IPS-18c (cell line): ENCODE data around the gene DENND4B.

Experiments used
- H3K4me3 ChIP-seq: 2 replicates; pipeline ENCODE4 v1.7.0; 2013; ENCODE audit warnings: low read depth, mild to moderate bottlenecking, low read length, moderate library complexity; ENCODE audit not compliant: insufficient read depth
- H3K9me3 ChIP-seq: one replicate; pipeline ENCODE4 v1.6.1; 2013; ENCODE audit warnings: mild to moderate bottlenecking, low read length, moderate library complexity; ENCODE audit not compliant: control insufficient read depth, insufficient read depth

DENND4B gene

DNA sequence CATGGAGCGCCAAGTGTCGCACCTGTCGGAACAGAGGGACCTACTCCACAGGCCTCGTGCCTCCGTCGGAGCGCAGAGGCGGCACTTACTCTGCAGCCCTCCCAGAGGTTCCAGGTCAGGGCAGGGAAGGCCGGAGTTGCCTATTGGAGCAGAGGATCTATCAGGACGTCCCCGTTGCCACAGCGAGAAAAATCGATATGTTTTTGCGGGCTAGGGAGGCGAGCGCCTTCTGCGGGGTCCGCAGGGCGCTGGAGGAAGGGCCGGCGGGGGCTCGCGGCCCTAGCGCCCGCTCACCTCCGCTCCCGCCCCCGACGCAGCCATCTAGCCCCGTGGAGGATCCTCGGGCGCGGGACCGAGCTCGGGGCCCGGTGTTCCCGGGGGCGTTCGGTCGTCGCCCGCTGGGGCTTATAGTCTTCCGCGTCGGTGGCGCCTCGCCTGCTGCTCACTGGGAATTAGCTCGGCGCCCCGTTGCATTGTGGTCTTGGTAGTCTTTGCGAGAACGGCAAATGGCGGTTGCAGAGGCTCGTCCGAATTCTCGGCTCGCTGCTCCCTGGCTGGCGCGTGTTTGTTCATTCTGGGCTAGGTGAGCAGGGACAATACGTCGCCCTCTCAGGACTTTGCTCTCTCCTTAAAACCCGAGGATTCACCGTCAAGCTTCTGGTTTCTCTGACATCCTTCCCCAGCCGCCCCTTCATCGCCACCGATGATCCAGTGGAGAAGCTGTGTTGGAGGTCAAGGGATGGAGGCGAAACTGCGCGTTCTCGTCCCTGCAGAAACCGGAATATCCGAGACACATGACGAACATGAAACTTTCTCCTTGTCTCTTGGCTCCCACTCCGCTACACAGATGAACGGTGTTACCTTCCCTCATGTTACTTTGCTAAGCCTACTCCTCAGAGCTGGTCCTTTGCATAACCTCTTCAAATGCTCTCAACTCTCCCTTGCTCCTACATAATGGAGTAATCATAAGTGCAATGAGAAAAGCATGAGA lies 31.0 kb upstream of the DENND4B start, which contains the start of gene JTB:
Gene JTB (minus strand): TSS at position 425 of the 991 bp plus-strand sequence. CDS start 422 bp downstream, at position 3.
- peak within 1 kb of the TSS; percentile 98 for H3K4me3 ChIP-seq
- H3K9me3 ChIP-seq: no peaks in the 10 kb centered on the region

DNA sequence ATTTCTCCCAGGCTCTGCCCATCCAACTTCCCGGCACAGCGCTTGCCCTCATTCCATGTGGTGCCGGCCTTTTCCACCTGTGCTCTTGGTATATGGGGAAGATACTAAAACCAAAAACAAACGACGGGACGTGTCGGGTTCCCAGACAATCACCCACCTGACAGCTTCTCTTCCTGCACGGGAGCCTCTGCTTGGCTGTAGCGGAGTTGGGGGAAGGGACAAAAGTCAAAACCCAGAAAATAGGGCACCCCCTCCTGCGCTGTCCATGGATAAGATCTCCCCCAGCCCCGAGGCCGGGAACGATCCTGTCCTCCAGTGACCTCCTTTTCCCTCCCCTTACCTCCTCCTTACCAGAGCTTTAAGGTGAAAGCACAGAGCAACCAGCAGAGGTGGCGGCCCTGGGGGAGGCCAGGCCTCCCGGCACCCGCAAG lies 30.3 kb upstream of the DENND4B start:
- H3K4me3 ChIP-seq: peak overlapping the region; percentile 98
- H3K9me3 ChIP-seq: no peaks in the 10 kb centered on the region

DNA sequence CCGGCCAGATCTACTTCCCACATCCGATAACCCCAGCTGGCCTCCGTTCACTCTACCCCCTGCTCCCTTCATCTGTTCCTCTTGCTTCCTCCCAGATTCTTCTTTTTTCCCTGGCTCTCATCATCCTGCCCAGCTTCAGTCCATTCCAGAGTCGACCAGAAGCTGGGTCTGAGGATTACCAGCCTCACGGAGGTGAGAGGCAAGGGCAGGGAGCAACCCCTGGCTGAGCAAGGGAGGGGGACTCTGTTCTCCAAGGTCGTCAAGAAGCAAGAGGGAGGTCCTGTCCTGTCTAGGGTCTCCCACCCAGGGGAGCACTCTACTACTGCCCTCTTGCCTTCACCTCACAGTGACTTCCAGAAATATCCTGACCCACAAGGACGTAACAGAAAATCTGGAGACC lies 27.0 kb upstream of the DENND4B start:
- no peak overlapping the region for H3K4me3 ChIP-seq
- no peaks in the 10 kb centered on the region for H3K9me3 ChIP-seq

DNA sequence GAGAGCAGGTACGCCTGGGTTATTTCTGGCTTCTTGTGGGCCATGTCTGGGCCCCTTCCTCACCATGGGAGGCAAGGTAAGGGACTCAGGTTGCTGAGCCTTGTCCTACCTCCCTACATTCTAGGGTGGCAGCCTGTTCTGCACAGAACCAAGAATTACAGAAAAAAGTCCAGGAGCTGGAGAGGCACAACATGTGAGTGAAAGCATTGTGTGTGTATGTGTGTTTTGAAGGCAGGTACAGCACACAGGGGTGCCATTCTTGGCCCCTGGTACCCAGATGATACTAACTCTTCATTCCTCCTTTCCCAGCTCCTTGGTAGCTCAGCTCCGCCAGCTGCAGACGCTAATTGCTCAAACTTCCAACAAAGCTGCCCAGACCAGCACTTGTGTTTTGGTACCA lies 26.6 kb upstream of the DENND4B start:
- H3K9me3 ChIP-seq: no peaks in the 10 kb centered on the region

DNA sequence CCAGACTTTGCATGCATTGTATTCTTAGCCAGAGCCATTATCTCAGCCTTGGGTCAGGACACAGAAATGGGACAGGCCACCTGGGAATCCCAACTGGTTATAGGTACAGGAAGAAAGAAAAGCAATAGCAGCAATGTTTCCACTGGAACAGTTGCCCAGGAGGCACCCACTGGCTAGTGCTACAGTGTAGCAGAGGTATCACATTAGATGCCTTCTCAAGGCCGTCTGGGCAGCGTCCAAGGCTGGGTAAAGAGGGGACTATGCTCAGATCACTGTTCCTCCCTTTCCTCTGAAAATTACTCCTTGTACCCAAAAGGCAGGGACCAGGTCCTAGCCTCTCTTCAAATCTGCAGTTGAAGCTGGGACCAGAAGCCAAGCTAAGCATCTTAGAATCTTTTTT lies 23.8 kb upstream of the DENND4B start:
- H3K9me3 ChIP-seq: no peaks in the 10 kb centered on the region
- no peak overlapping the region for H3K4me3 ChIP-seq

More for the DNA sequence above, 26.6 kb upstream of the DENND4B start:
- no peak overlapping the region for H3K4me3 ChIP-seq

DNA sequence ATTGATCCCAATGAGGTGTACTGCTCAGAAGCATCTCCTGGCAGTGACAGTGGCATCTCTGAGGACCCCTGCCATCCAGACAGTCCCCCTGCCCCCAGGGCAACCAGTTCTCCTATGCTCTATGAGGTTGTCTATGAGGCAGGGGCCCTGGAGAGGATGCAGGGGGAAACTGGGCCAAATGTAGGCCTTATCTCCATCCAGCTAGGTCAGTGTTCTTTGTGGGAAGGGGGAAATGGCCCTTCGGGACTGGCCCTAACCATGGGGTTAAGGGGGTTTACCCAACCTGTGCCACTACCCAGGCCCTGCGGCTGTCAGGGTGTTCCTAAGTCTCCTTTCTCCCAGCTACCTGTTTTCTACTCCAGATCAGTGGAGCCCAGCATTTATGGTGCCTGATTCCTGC lies 22.5 kb upstream of the DENND4B start:
- peak overlapping the region; percentile 81; the same call in 1 of the 2 replicates for H3K4me3 ChIP-seq
- H3K9me3 ChIP-seq: peaks cover 3% of the 10 kb centered on the region

DNA sequence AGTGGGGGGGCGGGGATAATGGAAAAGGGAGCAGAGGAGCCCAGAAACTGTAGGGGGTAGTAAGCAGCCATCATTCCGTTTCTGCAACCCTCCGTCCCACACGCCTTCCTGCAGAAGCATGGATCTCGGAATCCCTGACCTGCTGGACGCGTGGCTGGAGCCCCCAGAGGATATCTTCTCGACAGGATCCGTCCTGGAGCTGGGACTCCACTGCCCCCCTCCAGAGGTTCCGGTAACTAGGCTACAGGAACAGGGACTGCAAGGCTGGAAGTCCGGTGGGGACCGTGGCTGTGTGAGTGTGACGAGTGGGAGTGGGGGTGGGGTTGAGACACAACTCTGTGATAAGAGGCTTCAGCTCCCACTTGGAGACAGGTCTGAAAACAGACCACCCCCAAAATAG lies 21.9 kb upstream of the DENND4B start:
- peak overlapping the region; percentile 81 for H3K4me3 ChIP-seq

DNA sequence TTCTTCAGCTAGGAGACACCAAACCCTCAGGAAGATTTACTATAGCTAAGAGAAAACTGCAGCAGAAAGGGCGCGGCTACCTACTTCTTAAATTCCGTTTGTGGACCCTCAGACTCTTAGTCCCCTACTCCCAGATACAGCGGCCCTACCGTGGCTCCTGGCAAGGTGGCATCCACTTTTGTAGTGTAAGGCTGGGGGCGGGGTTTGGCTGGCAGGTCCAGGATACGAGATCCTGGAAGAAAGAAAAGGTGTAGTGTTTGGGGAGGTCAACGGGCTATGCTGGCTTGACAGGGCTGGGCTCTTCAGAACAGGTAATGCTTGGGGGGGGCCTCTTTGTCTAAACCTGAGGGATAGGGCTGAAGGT lies 21.5 kb upstream of the DENND4B start:
- peak overlapping the region; percentile 81 for H3K4me3 ChIP-seq
- H3K9me3 ChIP-seq: peaks cover 4% of the 10 kb centered on the region

More for the DNA sequence above, 21.9 kb upstream of the DENND4B start:
- peaks cover 4% of the 10 kb centered on the region for H3K9me3 ChIP-seq

DNA sequence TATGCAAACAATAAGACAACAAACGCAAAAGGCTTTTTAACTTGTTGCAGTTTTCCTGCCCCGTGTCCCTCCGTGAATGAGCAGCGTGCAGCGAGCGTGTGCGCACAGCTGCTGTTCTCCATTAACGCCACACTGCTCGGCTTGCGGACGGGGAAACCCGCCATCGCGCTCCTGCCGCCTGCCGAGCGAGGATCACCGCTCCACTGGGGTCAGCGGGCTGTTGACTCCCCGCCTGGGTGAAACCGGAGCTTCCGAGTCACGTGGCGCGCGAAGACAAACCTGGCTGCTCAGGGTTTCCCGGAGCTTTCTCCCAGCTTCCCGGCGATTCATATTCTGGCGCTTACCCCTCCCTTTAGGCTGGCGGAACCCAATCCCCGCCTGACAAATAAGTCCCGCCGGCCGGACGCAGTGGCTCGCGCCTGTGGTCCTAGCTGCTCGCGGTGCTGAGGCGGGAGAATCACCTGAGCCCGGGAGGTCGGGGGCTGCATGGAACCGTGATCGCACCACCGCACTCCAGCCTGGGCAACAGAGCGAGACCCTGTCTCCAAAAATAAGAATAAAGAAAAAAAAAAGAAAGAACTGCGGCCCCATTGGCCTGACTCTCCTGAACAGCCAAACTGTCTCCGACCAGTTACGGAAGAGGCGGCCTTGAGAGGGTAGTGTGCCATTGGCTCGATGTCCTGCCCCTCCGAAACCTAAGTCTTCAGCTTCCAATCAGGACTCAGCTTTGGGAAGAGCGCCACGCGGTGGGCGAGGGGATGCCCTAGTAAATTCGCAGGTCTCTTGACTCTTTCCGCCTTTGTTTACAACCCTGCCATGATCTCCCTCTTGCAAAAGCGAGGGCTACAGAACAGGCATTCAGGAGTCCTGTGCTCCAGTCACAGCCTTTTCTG lies 20.8 kb upstream of the DENND4B start, which contains the start of gene CREB3L4:
Gene CREB3L4 (plus strand): TSS at position 796 of the 893 bp plus-strand sequence. CDS start 624 bp downstream, outside the sequence.
- Histone ChIP-seq H3K9me3 (peaks cover 4% of the 10 kb centered on the region), H3K4me3 (peak within 1 kb of the TSS; percentile 81)

DNA sequence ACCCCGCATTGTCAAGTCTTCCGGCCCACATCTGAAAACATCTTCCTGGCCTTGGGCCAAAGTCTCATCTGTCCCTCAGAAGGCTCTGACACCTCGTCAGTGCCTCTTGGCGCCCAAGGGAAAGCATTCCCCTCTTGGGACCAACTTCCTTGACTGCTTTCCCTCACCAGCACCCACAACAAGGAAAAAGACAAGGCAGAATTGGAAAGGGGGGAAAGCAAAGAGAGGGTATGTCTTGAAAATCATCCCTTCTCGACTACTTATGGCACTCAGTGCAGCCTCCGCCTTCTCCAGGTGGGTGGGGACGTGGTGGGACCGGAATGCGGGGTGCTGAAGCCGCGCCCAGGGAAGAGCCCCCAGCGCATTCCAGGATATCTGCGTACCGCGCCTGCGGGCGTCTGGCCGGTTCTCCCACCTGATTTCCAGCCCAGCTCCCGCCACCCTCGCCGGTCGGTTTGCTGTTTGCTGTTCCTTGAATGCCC lies 17.4 kb upstream of the DENND4B start:
- H3K4me3 ChIP-seq: peak overlapping the region; percentile 88
- peaks cover 4% of the 10 kb centered on the region for H3K9me3 ChIP-seq

DNA sequence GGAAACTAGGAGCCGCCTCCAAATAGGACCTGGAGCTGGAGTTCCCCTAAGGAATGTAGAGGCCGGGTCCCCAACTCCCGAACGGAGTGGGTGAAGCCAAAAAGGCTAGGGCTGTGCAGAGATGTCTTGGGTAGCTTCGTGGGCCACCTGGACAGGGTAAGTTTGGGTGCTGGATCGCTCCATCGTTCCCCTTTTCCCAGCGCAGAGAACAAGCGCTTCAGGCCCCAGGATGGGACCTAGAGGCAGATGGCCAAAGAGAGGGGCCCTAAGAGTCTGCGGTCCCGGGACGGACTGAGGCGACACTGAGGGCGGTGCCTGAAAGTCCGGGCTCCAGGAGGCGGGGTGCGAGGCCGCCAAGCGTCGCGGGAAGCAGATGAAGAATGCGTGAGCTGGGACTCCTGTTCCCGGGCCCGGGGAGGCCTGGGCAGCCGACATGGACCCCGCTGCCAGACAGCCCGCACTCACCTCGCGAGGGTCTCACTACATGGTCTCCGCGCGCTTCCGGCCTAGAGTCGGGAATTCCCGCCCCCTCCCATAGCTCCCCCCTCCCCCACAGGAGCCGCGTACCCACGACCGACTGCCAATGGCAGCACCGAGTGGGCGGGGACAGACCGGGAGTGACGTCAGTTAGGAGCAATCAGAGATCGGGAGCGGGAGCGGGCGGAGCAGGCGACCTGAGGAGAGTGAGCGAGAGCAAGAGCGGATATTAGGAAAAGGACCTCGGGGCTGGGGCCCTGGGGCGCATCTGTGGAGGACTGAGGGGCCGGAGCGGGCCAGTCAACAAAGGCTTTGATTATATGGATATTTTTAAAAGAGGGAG lies 16.7 kb upstream of the DENND4B start, which contains the start of gene SLC39A1:
Gene SLC39A1 (minus strand): TSS at position 508 of the 820 bp plus-strand sequence. CDS start 822 bp downstream, outside the sequence.
- Histone ChIP-seq H3K9me3 (peaks cover 4% of the 10 kb centered on the region), H3K4me3 (peak within 1 kb of the TSS; percentile 88)

DNA sequence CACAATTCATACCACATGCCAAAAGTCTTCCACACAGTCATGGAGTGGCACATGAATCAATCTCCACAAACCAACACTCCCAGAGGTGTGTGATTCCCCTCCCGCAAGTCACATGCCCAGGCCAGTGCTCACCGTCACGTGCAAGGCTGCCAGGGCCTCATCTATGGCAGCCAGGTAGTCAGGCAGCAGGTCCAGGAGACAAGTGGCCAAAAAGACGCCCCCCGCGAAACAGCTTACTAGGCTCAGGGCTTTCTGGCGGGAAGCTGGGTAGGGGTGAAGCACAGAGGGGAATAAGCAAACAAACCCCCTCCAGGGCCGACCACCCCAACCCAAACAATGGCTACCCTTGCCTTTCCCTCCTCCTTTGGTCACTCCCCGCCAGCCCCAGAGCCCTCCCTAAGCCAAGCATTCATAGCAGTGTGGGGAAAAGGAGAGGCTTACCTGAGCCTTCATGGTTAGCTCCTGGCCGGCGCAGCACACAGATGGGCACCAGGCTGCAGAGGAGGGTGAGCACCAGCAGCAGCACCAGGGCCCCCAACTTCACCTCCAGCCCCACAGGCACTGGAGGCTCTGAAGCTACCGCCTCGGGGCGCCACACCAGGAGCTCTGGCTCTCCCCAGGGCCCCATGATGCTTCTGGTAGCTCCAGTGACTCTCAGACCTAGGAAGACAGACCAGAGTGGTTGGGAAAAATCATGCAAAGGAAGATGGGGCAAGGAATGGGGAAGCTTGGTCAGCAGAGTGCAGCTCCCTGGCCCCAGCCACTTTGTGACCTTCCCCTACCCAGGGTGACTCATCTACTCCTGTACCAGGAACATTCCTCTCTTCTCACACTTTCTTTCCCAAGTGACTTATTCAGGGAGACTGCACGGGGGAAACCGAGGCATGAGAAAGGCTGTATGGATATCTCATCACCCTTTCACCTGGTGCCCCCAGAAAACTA lies 15.8 kb upstream of the DENND4B start:
- H3K9me3 ChIP-seq: peaks cover 4% of the 10 kb centered on the region
- H3K4me3 ChIP-seq: peak overlapping the region; percentile 88

DNA sequence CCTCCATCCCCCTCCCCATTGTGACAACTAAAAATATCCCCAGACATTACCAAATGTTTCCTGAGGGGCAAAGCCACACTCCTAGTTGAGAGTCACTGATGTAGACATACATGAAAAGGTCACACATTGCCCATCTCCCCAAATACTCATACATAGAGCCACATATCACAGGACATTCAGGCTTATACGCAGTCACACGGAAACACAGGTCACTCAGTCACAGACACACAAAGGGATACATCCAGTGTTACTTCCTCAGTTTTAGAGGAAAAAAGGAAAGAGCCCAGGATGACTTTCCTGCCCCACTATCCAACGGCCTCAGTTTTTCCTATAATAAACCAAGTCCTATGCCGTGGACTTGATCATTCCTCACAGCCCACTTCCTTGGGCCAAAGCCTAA lies 14.9 kb upstream of the DENND4B start:
- peaks cover 4% of the 10 kb centered on the region for H3K9me3 ChIP-seq
- H3K4me3 ChIP-seq: peak overlapping the region; percentile 88

DNA sequence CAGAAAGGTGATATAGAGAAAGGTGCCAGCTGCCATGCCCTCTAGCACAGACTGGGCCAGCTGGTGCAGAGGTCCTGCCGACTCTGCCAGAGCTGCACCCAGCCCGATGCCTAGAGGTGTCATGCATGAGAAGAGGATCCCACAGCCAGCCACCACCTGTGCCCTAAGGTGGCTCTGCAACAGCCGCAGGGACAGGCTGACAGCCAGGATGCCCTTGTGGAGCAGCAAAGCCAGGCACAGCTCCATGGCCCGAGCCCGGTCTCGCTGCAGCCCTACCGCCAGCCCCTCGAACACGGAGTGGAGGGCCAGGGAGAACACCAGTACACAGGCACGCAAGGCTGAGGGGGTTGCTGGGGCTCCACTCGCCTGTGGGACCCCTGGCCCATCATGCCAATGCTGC lies 13.7 kb upstream of the DENND4B start:
- peaks cover 4% of the 10 kb centered on the region for H3K9me3 ChIP-seq
- no peak overlapping the region for H3K4me3 ChIP-seq

DNA sequence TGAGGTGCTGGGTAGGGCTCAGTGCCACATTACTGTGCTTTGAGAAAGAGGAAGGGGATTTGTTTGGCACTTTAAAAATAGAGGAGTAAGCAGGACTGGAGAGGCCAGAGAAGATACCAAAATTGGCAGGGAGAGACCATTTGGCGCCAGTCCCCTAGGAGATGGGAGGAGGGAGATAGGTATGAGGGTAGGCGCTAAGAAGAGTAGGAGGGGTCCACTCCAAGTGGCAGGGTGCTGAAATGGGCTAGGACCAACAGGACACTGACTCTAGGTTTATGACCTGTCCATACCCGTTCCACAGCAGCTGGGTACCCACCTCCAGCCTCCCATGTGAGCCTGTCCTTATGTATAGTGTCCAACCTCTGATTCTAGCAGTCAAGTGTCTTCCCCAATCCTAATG lies 12.9 kb upstream of the DENND4B start:
- peaks cover 4% of the 10 kb centered on the region for H3K9me3 ChIP-seq
- H3K4me3 ChIP-seq: no peak overlapping the region

DNA sequence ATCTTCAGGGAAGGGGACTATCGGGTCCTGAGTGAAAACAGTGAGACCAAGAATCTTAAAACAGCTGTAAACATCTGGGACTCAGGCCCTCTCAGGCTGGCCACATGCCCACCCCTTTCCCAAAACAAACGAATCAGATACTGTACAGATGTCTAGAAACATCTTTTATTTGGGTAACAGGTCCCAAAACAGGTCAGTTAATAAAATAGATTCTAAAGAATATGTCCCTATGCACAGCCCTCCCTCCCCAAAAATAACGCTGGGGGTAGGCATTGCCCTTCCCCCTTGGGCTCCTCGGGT lies 12.4 kb upstream of the DENND4B start:
- Histone ChIP-seq H3K9me3 (peaks cover under 1% of the 10 kb centered on the region), H3K4me3 (no peak overlapping the region)
